Nucleus accumbens (tissue), 56 donors: ENCODE data around the gene FHIP1B.

Experiments used
- DNase-seq, 56 donors: peaks; one replicate each; lab custom pipeline; 2025; lab: John Stamatoyannopoulos, UW

FHIP1B gene

GRCh38 chr11:6203327-6203726 lies 31.1 kb downstream of the FHIP1B start:
- DNase-seq = no peak

DNA sequence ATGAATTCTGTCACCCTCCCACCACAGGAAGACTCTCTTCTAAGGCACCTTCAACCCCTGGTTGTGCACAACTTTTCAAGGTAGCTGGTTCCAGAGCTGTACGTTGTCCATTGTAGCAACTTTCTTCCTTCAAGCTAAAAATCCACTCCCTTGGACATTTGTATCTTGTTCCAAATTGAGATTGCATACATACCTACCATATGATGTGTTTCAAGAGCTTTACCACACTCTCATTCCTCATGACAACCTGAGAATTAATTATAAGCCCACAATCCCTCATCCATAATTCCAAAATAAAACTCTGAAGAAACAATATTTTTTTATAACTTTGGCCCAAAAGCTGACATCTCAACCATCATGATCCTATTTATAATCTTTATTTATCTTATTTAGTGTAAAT lies 32.4 kb downstream of the FHIP1B start:
- DNase-seq = no peak

DNA sequence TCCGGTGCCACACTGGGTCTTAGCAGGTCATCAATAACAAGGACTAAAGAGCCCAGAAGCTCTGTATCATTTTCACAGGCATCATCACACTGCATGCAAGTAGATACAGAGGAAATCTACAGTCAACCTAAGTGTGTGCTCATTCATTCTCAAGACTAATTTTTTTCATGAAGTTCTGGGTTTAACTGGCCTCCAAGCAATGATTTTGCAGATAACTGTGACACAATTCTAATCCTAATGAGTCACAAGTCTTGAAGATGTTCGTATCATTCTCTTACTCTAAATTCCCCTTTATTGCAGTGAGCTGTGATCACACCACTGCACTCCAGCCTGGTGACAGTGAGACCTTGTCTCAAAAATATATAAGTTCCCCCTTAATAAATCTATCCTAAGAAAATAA lies 33.0 kb downstream of the FHIP1B start:
- DNase-seq = no peak

- no peak for DNase-seq
These were observed 33.5 kb downstream of the FHIP1B start for GRCh38 chr11:6200975-6201374.

- no peak for DNase-seq
These were observed 35.1 kb downstream of the FHIP1B start, which contains the start of gene OR52W1 for GRCh38 chr11:6199174-6199810. TSS of gene OR52W1 (plus strand) at chr11:6199224. CDS start at chr11:6199224, 0 bp downstream.

- DNase-seq = no peak
These were observed 36.8 kb downstream of the FHIP1B start for GRCh38 chr11:6197466-6198200.

DNA sequence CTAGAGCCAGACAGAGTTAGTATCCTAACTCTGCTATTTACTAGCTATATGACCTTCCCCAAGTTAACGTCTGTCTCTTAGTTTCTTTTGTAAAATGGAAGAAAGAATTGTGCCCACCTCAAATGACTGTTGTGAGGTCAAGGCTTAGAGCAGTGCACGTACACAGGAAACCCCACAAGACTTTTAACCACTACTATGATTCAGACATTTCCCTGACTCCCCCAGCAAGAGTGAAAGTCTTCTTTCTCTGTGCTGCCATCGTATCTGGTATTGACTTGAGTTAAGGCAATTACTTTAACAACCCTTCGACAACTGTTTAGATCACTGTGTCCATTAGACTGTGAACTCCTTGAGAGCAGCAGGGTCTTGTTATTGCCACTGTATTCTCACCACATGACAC lies 38.0 kb downstream of the FHIP1B start:
- DNase-seq = no peak

GRCh38 chr11:6194065-6194581 lies 40.3 kb downstream of the FHIP1B start:
- no peak for DNase-seq

DNA sequence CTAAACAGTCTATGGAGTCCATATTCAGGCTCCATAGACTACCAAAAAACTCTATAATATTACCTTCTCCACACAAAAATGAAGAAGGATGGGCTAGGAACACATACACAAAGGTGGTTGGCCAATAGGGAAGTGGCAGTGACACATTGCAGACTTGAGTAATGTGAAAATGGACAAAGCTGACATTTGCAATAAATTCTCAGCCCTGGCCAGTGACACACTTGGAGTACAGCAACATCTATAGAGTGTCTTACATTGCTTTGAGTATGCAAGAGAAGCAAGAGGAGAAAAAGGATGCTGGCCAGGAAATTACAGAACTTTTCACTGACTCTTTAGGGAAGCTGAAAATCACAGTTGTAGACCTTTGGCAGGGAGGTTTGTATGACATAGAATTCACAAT lies 42.7 kb downstream of the FHIP1B start:
- no peak for DNase-seq

DNA sequence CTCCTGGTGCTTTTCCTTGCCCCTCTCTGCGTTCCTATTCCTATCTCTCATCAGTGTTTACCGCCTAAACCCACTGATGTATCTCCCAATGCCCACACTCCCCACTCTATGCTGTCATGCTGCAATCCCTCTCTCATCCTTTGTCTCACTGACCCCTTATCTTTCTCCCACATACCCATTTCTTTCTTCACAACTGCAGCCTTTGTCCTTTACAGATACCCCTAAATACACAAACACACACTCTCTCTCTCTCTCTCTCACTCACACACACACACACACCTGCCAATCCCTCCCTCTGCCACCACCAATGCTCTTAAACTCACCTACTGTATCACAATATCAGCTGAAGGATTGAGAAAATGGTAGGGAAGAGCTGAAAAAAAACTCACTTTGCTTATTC lies 59.0 kb downstream of the FHIP1B start:
- DNase-seq = no peak

GRCh38 chr11:6170226-6170625 lies 64.2 kb downstream of the FHIP1B start, which contains the start of gene OR52B2:
TSS of gene OR52B2 (minus strand) at chr11:6170326. CDS start at chr11:6170326, 0 bp downstream.
- no peak for DNase-seq
